K562 (cell line): ENCODE results near the gene CAPN2. TPM values are rescaled to one million over a fixed set of nuclear protein-coding genes. Genes with fewer than 3 reads are reported as not detected.

Source experiments
- CAMTA2 ChIP-seq: fragments of 250-450 bp; sonication (Bioruptor Pico); conservative IDR thresholded peaks from 2 replicates; pipeline ENCODE4 v1.5.1; 2022
- CBX2 ChIP-seq: fragments of 200-600 bp; sonication (generic); IDR thresholded peaks from one replicate; pipeline ENCODE4 v1.6.1; 2012; ENCODE audit warnings: mild to moderate bottlenecking, low read length, inconsistent platforms; ENCODE audit not compliant: insufficient read depth, poor library complexity, severe bottlenecking
- E2F4 ChIP-seq: sonication (generic); formaldehyde crosslinking; IDR thresholded peaks from 2 replicates; pipeline ENCODE4 v1.8.0; 2022; ENCODE audit warnings: mild to moderate bottlenecking, low read depth, missing genetic modification reagents
- ESRRA ChIP-seq: fragments of 450-650 bp; IDR thresholded peaks from 2 replicates; pipeline ENCODE4 v1.6.1; 2014; ENCODE audit warnings: low read depth, mild to moderate bottlenecking, moderate library complexity, borderline replicate concordance
- ETS2 ChIP-seq: IDR thresholded peaks from 2 replicates; pipeline ENCODE4 v1.6.1; 2016; ENCODE audit warnings: borderline replicate concordance, missing genetic modification characterization, mild to moderate bottlenecking, moderate library complexity, missing compliant biosample characterization; ENCODE audit not compliant: poor library complexity, severe bottlenecking
- FOXJ3 ChIP-seq: sonication (generic); formaldehyde crosslinking; IDR thresholded peaks from 2 replicates; pipeline ENCODE4 v1.4.0; 2020; ENCODE audit warnings: mild to moderate bottlenecking, missing genetic modification reagents
- GABPA ChIP-seq: fragments of 200-800 bp; sonication (Bioruptor generic); conservative IDR thresholded peaks from 2 replicates; pipeline ENCODE4 v1.6.1; 2016; ENCODE audit warnings: low read depth, missing genetic modification characterization, missing compliant biosample characterization
- HINFP ChIP-seq: fragments of 450-650 bp; conservative IDR thresholded peaks from 2 replicates; pipeline ENCODE4 v1.6.1; 2016; ENCODE audit warnings: missing genetic modification characterization, low read depth, mild to moderate bottlenecking, control low read depth, missing compliant biosample characterization
- KDM4B ChIP-seq, 2 experiments: fragments of 450-650 bp in 1 of 2; sonication (generic) in 1 of 2; IDR thresholded peaks; 2 replicates each; pipeline ENCODE4 v1.6.1; 2016 to 2017; ENCODE audit warnings: borderline replicate concordance in 2 of 2, antibody characterized with exemption in 1 of 2, low read depth in 1 of 2, mild to moderate bottlenecking in 1 of 2
- LEF1 ChIP-seq: fragments of 450-650 bp; IDR thresholded peaks from 2 replicates; pipeline ENCODE4 v1.6.1; 2016; ENCODE audit warnings: mild to moderate bottlenecking
- MEF2A ChIP-seq: IDR thresholded peaks from 2 replicates; pipeline ENCODE4 v1.6.1; 2011; ENCODE audit warnings: low read depth, mild to moderate bottlenecking, low read length, moderate library complexity; ENCODE audit not compliant: control insufficient read depth
- MTA3 ChIP-seq: fragments of 450-650 bp; formaldehyde crosslinking; IDR thresholded peaks from 2 replicates; pipeline ENCODE4 v1.6.1; 2017; ENCODE audit warnings: mild to moderate bottlenecking, borderline replicate concordance
- POLR2B ChIP-seq: fragments of 450-650 bp; IDR thresholded peaks from 2 replicates; pipeline ENCODE4 v1.6.1; 2018; ENCODE audit warnings: low read depth; ENCODE audit not compliant: partially characterized antibody
- SMAD2 ChIP-seq: fragments of 150-350 bp; IDR thresholded peaks from 2 replicates; pipeline ENCODE4 v1.6.1; 2014; ENCODE audit warnings: low read depth, mild to moderate bottlenecking, low read length
- SRSF3 ChIP-seq: fragments of 200-400 bp; formaldehyde crosslinking; IDR thresholded peaks from 2 replicates; pipeline ENCODE4 v1.6.1; 2016; ENCODE audit warnings: mild to moderate bottlenecking, low read length, moderate library complexity; ENCODE audit not compliant: insufficient read depth
- ZBTB33 ChIP-seq: sonication (generic); formaldehyde crosslinking; IDR thresholded peaks from 2 replicates; pipeline ENCODE4 v1.8.1; 2023; ENCODE audit warnings: mild to moderate bottlenecking, missing genetic modification reagents
- ZBTB5 ChIP-seq: fragments of 450-650 bp; IDR thresholded peaks from 2 replicates; pipeline ENCODE4 v1.6.1; 2017; ENCODE audit warnings: antibody characterized with exemption
- ZFP1 ChIP-seq: fragments of 450-650 bp; formaldehyde crosslinking; IDR thresholded peaks from 2 replicates; pipeline ENCODE4 v1.4.0; 2020; ENCODE audit warnings: mild to moderate bottlenecking, mixed read lengths
- ZKSCAN8 ChIP-seq: fragments of 200-800 bp; sonication (Bioruptor generic); IDR thresholded peaks from 2 replicates; pipeline ENCODE4 v1.6.1; 2016; ENCODE audit warnings: missing genetic modification characterization, missing compliant biosample characterization
- ZNF165 ChIP-seq: fragments of 250-450 bp; sonication (Bioruptor Pico); IDR thresholded peaks from 2 replicates; pipeline ENCODE4 v1.4.0; 2020; ENCODE audit warnings: borderline replicate concordance
- ZNF696 ChIP-seq: fragments of 250-450 bp; sonication (Bioruptor Pico); conservative IDR thresholded peaks from 2 replicates; pipeline ENCODE4 v1.4.0; 2020; ENCODE audit warnings: mild to moderate bottlenecking, moderate library complexity
- ZNF76 ChIP-seq: fragments of 250-450 bp; sonication (Bioruptor Pico); IDR thresholded peaks from 2 replicates; pipeline ENCODE4 v1.4.0; 2020; ENCODE audit warnings: mild to moderate bottlenecking, moderate library complexity, borderline replicate concordance
- polyA plus RNA-seq, 8 experiments: library from polyadenylated mRNA; depleted of rRNA in 4 of 8; stranded (reverse) in 5 of 8; unstranded in 3 of 8; fragments of >200 nt; fragmentation: Nextera tagmentation in 2 of 8; fragmentation: Illumina TruSeq in 1 of 8; extraction: Ambion mirVana in 2 of 8; extraction: Trizol in 1 of 8; gene quantifications; 2 replicates each; pipeline versions ENCODE4 v1.2.1 to v1.2.3, GENCODE V29; 2011 to 2014; ENCODE audit warnings: inconsistent platforms in 1 of 8, missing spikeins in 1 of 8
- total RNA-seq, 7 experiments: library from RNA; depleted of rRNA in 6 of 7; stranded (reverse); fragments of >200 nt in 6 of 7; fragmentation: Illumina TruSeq in 2 of 7; extraction: Trizol in 2 of 7; gene quantifications; 2 replicates each; pipeline versions ENCODE4 v1.2.1 to v1.2.3, GENCODE V29; 2011 to 2021; ENCODE audit warnings: low replicate concordance in 1 of 7

Gene CAPN2
- total and polyA plus RNA-seq, 9 of the 15 experiments (the other 6 are each of a cell fraction or from before 2014, with no cell fraction given) = 24.6 to 157 (median 101) TPM

DNA sequence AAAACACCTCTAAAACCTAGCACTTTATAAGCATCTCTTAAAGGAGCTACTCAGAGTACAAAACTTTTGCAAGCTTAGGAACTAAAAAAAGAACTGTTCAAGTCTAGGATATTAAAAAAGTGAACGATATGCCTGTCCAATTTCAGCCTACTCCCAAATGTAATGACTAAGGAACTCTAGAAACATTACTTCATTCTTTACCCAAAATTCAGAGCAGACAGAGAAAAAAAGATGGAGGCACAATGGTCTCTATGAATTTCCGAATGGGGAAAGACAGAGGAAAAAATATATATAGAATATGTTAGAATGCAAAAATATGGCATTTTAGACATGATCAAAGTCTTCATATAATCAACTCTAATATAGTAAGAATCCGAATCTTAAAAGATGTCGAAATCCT, 72.2 kb downstream of the CAPN2 start (continued):
- no peak for TF ChIP-seq POLR2B
- TF ChIP-seq CAMTA2 = no peak
- no peak for TF ChIP-seq CBX2
- TF ChIP-seq FOXJ3 (CRISPR knock-in tag) = no peak
- no peak for TF ChIP-seq ZNF165 (CRISPR knock-in tag)
- no peak for TF ChIP-seq MEF2A
- TF ChIP-seq ETS2 = no peak
- peak; percentile 55; the same call in 1 of the 2 replicates for TF ChIP-seq ZNF76 (CRISPR knock-in tag)
- TF ChIP-seq MTA3 = no peak
- TF ChIP-seq ZBTB33 (CRISPR knock-in tag) = no peak
- TF ChIP-seq SRSF3 = no peak
- no peak for TF ChIP-seq LEF1
- TF ChIP-seq GABPA (tag) = no peak
- TF ChIP-seq SMAD2 = no peak
- TF ChIP-seq ZFP1 (CRISPR knock-in tag) = 0 out of 2 replicates have a peak, but pooled peaks have one; percentile 42
- no peak for TF ChIP-seq E2F4 (CRISPR knock-in tag)
- no peak for TF ChIP-seq KDM4B (IDR thresholded peaks at IDR 0.05; ENCODE audit: borderline replicate concordance in 2 of 2, low read depth in 1 of 2)
- peak; percentile 77; the same call in 1 of the 2 replicates for TF ChIP-seq ZKSCAN8
- peak; percentile 77 for TF ChIP-seq HINFP
- TF ChIP-seq ZNF696 (CRISPR knock-in tag) = no peak
- TF ChIP-seq ZBTB5 = no peak
- no peak for TF ChIP-seq ESRRA
